H1 (cell line): ENCODE results near the gene ZDHHC20. TPM values are rescaled to one million over a fixed set of nuclear protein-coding genes. Genes with fewer than 3 reads are reported as not detected.

Experiments used
- polyA plus RNA-seq, 7 experiments: library from polyadenylated mRNA; depleted of rRNA in 3 of 7; stranded (reverse) in 5 of 7; unstranded in 2 of 7; fragments of >200 nt in 5 of 7; fragments of 200-250 nt in 2 of 7; gene quantifications; 1 replicate in 5 of 7; 2 replicates in 1 of 7; 4 replicates in 1 of 7; pipeline versions ENCODE4 v1.2.1 to v1.2.3, GENCODE V29; 2011 to 2013; ENCODE audit warnings: missing spikeins in 2 of 7, mixed read lengths in 2 of 7
- small RNA-seq: library from polyadenylated mRNA; stranded (forward); fragments of <200 nt; extraction: miRNeasy Mini kit (QIAGEN cat#:217004); gene quantifications from one replicate; pipeline ENCODE3, GENCODE V24; 2013; ENCODE audit not compliant: insufficient read depth
- total RNA-seq: library from RNA; stranded (reverse); fragmentation: NEBNext Ultra II Directional; extraction: Animal tissue kit (Norgen Biotek cat#: 25700); gene quantifications from 2 replicates; pipeline ENCODE4 v1.2.1, GENCODE V29; 2021

The ZDHHC20 gene
- total and polyA plus RNA-seq, 2 of the 8 experiments (the other 6 are each of a cell fraction or from before 2014, with no cell fraction given), result 16.4 to 89.0 TPM

Small RNAs within 50 kb of the gene (small RNA-seq; reads per million reads assigned to genes)
- 4.5 reads per million, percentile 57 among the genes with 10 or more reads in this experiment for gene RNA5SP25

Other genes starting within 250 kb of the ZDHHC20 start
- 34.6 and 36.5 TPM in 2 replicates for gene MICU2, start 144.9 kb upstream of the ZDHHC20 start, total RNA-seq
- 34.6 and 50.3 TPM in 2 replicates for gene MICU2, start 144.9 kb upstream of the ZDHHC20 start, polyA plus RNA-seq (2011; rRNA removed)
- gene FGF9, start 211.8 kb upstream of the ZDHHC20 start, total RNA-seq, result 0.08 TPM in 1 of 2 replicates, not detected in the other
- 0.02 TPM in 1 of 2 replicates, not detected in the other for gene FGF9, start 211.8 kb upstream of the ZDHHC20 start, polyA plus RNA-seq (2011; rRNA removed)